ENCODE data around the gene NPBWR2. TPM values are rescaled to one million over a fixed set of nuclear protein-coding genes. Genes with fewer than 3 reads are reported as not detected.
"Not testable (repeated sequence)": the region's sequence is repeated elsewhere in the genome, so short reads cannot be mapped to it uniquely, and the experiment has no call there.

NPBWR2 gene
- total and polyA plus RNA-seq, 8 donors: not detected

DNA sequence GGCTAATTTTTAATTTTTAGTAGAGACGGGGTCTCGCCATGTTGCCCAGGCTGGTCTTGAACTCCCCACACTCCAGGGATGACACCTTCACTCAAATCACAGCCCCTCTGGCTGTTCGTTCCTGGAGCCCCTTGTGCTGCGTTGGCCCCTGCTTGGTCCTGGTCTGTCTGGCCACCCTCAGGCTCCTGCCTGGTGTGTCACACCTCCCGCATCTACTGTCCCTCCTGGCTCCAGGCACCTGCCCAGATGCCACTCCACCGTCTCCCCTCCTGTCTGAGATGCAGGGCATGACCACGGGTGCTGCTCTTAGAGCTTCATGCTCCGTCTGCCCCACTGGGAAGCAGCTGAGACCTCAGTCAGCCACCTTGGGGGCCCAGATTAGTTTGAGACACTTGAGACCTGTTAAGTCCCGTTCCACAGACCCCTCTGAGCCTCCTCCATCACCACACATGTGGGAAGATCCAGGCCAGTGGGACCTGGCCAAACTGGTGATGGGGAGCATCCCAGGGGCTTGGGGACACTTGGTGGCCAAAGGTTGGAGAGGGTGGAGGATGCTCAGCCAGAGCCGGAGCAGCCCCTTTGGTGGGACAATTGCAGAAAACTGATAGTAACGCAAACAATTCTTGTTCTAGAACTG, 21.9 kb upstream of the NPBWR2 start:
- intact Hi-C loops (cut with DNase I): loop anchor here in 1 of 3 donors (10.0 kb wide), 1 partner anchor 94 kb away; the partner anchor contains the start of gene C20orf204
- no peak overlapping the region for H3K27ac ChIP-seq
- no peak for ATAC-seq
- H3K27me3 ChIP-seq: no peaks in the 10 kb centered on the region
- peak in 2 of 6 donors; percentile 33 to 42 for DNase-seq
- FAIRE-seq: no peak
- no peaks in the 10 kb centered on the region for H3K4me1 ChIP-seq
- TF ChIP-seq CTCF (IDR thresholded peaks at IDR 0.05): no peak
- 59 to 68% methylated on average over 11 of the region's 11 CpGs for WGBS, 2 donors
- H3K9me3 ChIP-seq: no peaks in the 10 kb centered on the region
- H3K4me3 ChIP-seq: no peak overlapping the region
- no peaks in the 10 kb centered on the region for H3K36me3 ChIP-seq

- not testable (repeated sequence) for FAIRE-seq, DNase-seq, H3K27me3 ChIP-seq, H3K4me3 ChIP-seq, H3K36me3 ChIP-seq, ATAC-seq, H3K4me1 ChIP-seq, H3K9me3 ChIP-seq, H3K27ac ChIP-seq
- intact Hi-C loops (cut with DNase I): loop anchor here in 1 of 3 donors (10.0 kb wide), 1 partner anchor 89 kb away; the partner anchor contains the start of gene C20orf204
- 61 to 76% methylated on average over 11 of the region's 11 CpGs for WGBS, 2 donors
Observed at GRCh38 chr20:64123517-64123916, 16.2 kb upstream of the NPBWR2 start.

GRCh38 chr20:64122927-64123326, 15.6 kb upstream of the NPBWR2 start:
- not testable (repeated sequence) for H3K27ac ChIP-seq, ATAC-seq, H3K9me3 ChIP-seq, H3K4me1 ChIP-seq, H3K27me3 ChIP-seq, FAIRE-seq, H3K4me3 ChIP-seq, H3K36me3 ChIP-seq
- 55 to 70% methylated on average over 11 of the region's 11 CpGs for WGBS, 2 donors
- intact Hi-C loops (cut with DNase I): loop anchor here in 1 of 3 donors (10.0 kb wide), 1 partner anchor 88 kb away; the partner anchor contains the start of gene C20orf204
- peak in 1 of 6 donors; percentile 6 for DNase-seq

DNA sequence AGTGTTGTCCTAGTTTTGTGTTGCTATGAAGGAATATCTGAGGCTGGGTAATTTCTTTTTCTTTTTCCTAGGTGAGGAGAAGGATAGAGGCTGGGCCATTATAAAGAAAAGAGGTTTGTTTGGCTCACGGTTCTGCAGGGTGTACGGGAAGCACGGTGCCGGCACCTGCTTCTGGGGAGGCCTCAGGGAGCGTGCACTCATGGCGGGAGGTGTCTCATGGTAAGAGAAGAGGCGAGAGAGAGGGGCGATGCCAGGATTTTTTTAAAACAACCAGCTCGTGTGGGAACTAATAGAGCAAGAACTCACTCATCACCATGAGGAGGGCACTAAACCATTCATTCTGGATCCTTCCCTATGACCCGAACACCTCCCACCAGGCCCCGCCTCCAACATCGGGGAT, 14.2 kb upstream of the NPBWR2 start:
- Histone ChIP-seq H3K27me3 (peaks cover 0 to 4% (median 0%) of the 10 kb centered on the region in 4 donors), H3K4me1 (no peaks in the 10 kb centered on the region), H3K27ac (no peak overlapping the region), H3K36me3 (no peaks in the 10 kb centered on the region), H3K4me3 (no peak overlapping the region), H3K9me3 (no peaks in the 10 kb centered on the region)
- peak in 2 of 6 donors; percentile 12 to 26 for DNase-seq
- intact Hi-C loops (cut with DNase I): loop anchor here in 1 of 3 donors (10.0 kb wide), 1 partner anchor 87 kb away; the partner anchor contains the start of gene C20orf204
- FAIRE-seq: no peak
- no peak for TF ChIP-seq CTCF (IDR thresholded peaks at IDR 0.05)
- WGBS, 2 donors: 57 to 71% methylated on average over 12 of the region's 12 CpGs
- ATAC-seq: no peak

DNA sequence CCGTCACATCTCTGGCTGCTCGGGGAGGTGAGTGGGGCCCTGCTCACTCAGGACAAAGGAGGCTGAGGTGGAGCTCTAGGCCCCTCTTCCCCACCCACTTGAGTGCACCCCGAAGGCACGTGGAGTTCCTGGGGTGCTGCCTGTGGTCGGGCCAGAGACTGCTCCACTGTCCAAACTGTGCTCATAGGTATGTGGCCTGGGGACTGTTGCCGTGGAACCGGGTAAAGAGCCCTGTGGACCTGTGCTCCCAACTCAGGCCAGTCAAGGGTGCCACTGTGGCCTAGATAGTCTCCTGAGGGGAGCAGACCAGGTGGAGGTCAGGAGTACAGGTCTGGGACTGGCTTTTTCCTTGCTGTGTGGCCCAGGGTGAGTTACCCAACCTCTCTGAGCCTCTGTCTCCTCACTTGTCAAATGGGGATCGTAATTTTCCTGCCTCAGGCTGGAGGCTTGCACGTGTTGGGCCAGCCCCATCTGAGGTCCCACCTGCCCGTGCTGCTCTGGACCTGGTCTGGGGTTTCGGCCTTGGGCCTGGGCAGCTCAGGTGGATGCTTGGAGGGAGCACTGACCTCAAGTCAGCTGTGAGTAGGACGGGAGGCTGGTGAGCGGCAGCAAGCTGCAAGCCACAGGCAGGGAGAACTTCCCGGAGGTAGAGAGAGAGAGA, 12.4 kb upstream of the NPBWR2 start:
- ATAC-seq (peak in 1 of 4 donors; percentile 46), DNase-seq (peak in 2 of 6 donors; percentile 57 to 58), FAIRE-seq (no peak)
- Histone ChIP-seq H3K27me3 (peaks cover 0 to 4% (median 0%) of the 10 kb centered on the region in 4 donors), H3K4me3 (no peak overlapping the region), H3K36me3 (no peaks in the 10 kb centered on the region), H3K4me1 (no peaks in the 10 kb centered on the region), H3K27ac (no peak overlapping the region), H3K9me3 (no peaks in the 10 kb centered on the region)
- TF ChIP-seq CTCF (IDR thresholded peaks at IDR 0.05): no peak
- intact Hi-C loops (cut with DNase I): loop anchor here in 1 of 3 donors (10.0 kb wide), 1 partner anchor 85 kb away; the partner anchor contains the start of gene C20orf204
- WGBS, 2 donors: 48 to 57% methylated on average over 14 of the region's 14 CpGs

Measured in pancreas (tissue), 10 donors.